ENCODE results near the gene GALNT2. TPM values are rescaled to one million over a fixed set of nuclear protein-coding genes. Genes with fewer than 3 reads are reported as not detected.

The GALNT2 gene
- total and polyA plus RNA-seq, 8 donors, result 18.3 to 118 (median 57.3) TPM

GRCh38 chr1:230146709-230147108 lies 79.7 kb downstream of the GALNT2 start:
- no peak overlapping the region for H3K4me3 ChIP-seq
- no peaks in the 10 kb centered on the region for H3K9me3 ChIP-seq
- TF ChIP-seq CTCF (IDR thresholded peaks at IDR 0.05), result no peak
- H3K27me3 ChIP-seq, result no peaks in the 10 kb centered on the region
- H3K36me3 ChIP-seq, result no peaks in the 10 kb centered on the region
- peaks cover 37 to 71% (median 44%) of the 10 kb centered on the region in 3 donors for H3K4me1 ChIP-seq
- DNase-seq (no peak), FAIRE-seq (no peak), ATAC-seq (peak in 2 of 4 donors; percentile 14 to 23)
- peak overlapping the region in 2 of 4 donors; percentile 34 to 41 for H3K27ac ChIP-seq
- 49 to 66% methylated on average over 13 of the region's 13 CpGs for WGBS, 2 donors
- intact Hi-C loops (cut with DNase I), result no loop called here

GRCh38 chr1:230147253-230148125 lies 80.5 kb downstream of the GALNT2 start:
- Histone ChIP-seq H3K27me3 (no peaks in the 10 kb centered on the region), H3K36me3 (no peaks in the 10 kb centered on the region), H3K27ac (peak overlapping the region in 2 of 4 donors; percentile 11 to 41), H3K4me1 (peaks cover 37 to 70% (median 44%) of the 10 kb centered on the region in 3 donors), H3K4me3 (no peak overlapping the region), H3K9me3 (no peaks in the 10 kb centered on the region)
- DNase-seq (no peak), ATAC-seq (peak; percentile 13 to 56 (median 24)), FAIRE-seq (no peak)
- 22 to 28% methylated on average over 15 of the region's 15 CpGs for WGBS, 2 donors
- TF ChIP-seq CTCF (IDR thresholded peaks at IDR 0.05), result no peak
- intact Hi-C loops (cut with DNase I), result no loop called here

- Histone ChIP-seq H3K27me3 (no peaks in the 10 kb centered on the region), H3K4me1 (peaks cover 35 to 73% (median 46%) of the 10 kb centered on the region in 3 donors), H3K9me3 (no peaks in the 10 kb centered on the region), H3K36me3 (no peaks in the 10 kb centered on the region), H3K27ac (no peak overlapping the region), H3K4me3 (no peak overlapping the region)
- whole genome bisulfite sequencing, 2 donors, result 53 to 58% methylated on average over 15 of the region's 15 CpGs
- no peak for FAIRE-seq
- TF ChIP-seq CTCF (IDR thresholded peaks at IDR 0.05), result no peak
- peak in 2 of 4 donors; percentile 7 to 9 for ATAC-seq
- DNase-seq, result no peak
- intact Hi-C loops (cut with DNase I), result no loop called here
Measured at GRCh38 chr1:230148126-230148652, 81.2 kb downstream of the GALNT2 start.

GRCh38 chr1:230148768-230149469 lies 81.9 kb downstream of the GALNT2 start:
- no peaks in the 10 kb centered on the region for H3K9me3 ChIP-seq
- no peak for TF ChIP-seq CTCF (IDR thresholded peaks at IDR 0.05)
- H3K4me1 ChIP-seq, result peaks cover 36 to 73% (median 46%) of the 10 kb centered on the region in 3 donors
- intact Hi-C loops (cut with DNase I), result no loop called here
- no peak for DNase-seq
- H3K27ac ChIP-seq, result no peak overlapping the region
- no peak for FAIRE-seq
- WGBS, 2 donors, result 82 to 84% methylated on average over 11 of the region's 11 CpGs
- no peaks in the 10 kb centered on the region for H3K27me3 ChIP-seq
- ATAC-seq, result no peak
- no peaks in the 10 kb centered on the region for H3K36me3 ChIP-seq
- no peak overlapping the region for H3K4me3 ChIP-seq

Data from pancreas (tissue), 10 donors.